Fibroblast of the aortic adventitia (primary cell): ENCODE results near the gene RBPJL. TPM values are rescaled to one million over a fixed set of nuclear protein-coding genes. Genes with fewer than 3 reads are reported as not detected.

Source experiments
- DNase-seq: peaks from one replicate; pipeline ENCODE4 v3.0.0-alpha.2; 2010; ENCODE audit warnings: low read depth
- H3K4me3 ChIP-seq: 2 replicates; pipeline ENCODE4 v1.5.1; 2011; ENCODE audit warnings: low read depth, mild to moderate bottlenecking, control low read depth, low read length, moderate library complexity
- CTCF ChIP-seq: IDR thresholded peaks from 2 replicates; pipeline ENCODE4 v1.5.1; 2011; ENCODE audit warnings: mild to moderate bottlenecking, low read length, control low read depth, inconsistent platforms; ENCODE audit not compliant: insufficient read depth
- total RNA-seq: library from RNA; depleted of rRNA; stranded (reverse); fragments of >200 nt; gene quantifications from 2 replicates; pipeline ENCODE4 v1.2.3, GENCODE V29; 2012; ENCODE audit warnings: low replicate concordance

Gene RBPJL
- total RNA-seq, 1 donor = not detected

DNA sequence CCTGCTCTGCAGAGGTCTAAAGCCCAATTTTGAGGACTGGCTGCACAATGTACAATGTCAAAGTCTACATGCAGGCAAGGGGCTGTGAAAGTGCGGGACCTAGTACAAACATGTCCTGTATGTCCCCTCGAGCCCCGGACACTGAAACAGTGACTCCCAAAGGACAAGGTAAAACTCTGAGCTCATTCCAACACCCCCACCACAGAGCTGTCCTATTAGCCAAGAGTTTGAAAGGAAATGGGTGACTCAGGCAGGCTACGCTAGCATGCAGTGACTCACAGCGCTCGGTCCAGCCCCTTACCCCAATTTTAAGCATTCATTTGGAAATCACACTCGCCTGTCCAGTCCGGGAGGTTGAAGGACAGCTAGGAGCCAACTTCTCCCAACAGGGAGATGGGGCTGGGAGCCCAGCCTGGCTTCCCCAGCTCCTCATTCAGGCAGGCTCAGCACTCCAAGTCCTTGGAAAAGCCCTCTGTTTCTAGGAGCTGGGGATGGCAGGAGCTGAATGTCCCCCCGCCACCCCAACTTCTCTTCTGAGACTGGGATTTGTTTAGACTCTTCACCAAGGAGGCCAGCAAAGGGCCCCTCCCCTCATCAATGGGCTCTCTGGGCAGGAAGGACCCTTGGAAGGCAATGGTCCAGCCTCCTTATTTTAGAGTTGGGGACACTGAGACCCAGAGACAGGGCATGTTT, 37.7 kb downstream of the RBPJL start:
- DNase-seq = peak; percentile 94
- H3K4me3 ChIP-seq = peak overlapping the region; percentile 27
- no peak for TF ChIP-seq CTCF

- TF ChIP-seq CTCF = no peak
- no peak for DNase-seq
- peak overlapping the region; percentile 87 for H3K4me3 ChIP-seq
Observed at GRCh38 chr20:45345104-45345936, 38.7 kb downstream of the RBPJL start.

DNA sequence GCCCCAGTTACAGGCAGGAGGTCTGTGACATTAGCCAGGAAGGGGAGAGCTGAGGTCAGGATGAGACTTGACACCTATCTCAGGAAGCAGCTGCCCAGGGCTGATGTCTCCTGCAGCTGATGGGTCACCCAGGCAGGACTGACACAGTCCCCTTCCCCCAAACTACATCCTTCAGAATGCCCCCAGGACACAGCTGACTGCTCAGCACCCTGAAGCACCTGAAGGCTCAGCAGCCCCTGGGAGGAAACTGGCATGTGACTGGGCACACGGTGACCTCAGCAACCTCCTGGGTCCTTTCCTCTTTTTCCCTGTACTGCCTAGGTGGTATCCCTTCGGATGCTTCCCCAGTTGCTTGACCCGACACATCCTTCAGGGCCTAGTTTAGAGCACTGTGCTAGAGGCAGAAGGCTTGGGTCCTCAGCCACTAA, 39.7 kb downstream of the RBPJL start:
- no peak for TF ChIP-seq CTCF
- DNase-seq = no peak
- peak overlapping the region; percentile 87 for H3K4me3 ChIP-seq

- DNase-seq = no peak
- H3K4me3 ChIP-seq = peak overlapping the region; percentile 87
- TF ChIP-seq CTCF = no peak
Observed at GRCh38 chr20:45346851-45347250, 40.2 kb downstream of the RBPJL start.

- no peak for TF ChIP-seq CTCF
- DNase-seq = no peak
- H3K4me3 ChIP-seq = peak overlapping the region; percentile 87
Observed at GRCh38 chr20:45347297-45347935, 40.8 kb downstream of the RBPJL start.

- peak within 1 kb of the TSS; percentile 87 for H3K4me3 ChIP-seq
- TF ChIP-seq CTCF = no peak
- DNase-seq = peak; percentile 60
Observed at GRCh38 chr20:45347936-45348778, 41.5 kb downstream of the RBPJL start, which contains the start of gene SDC4. SDC4 (minus strand) TSS chr20:45348424; CDS start chr20:45348384, 40 bp downstream.
